Stimulated activated CD8-positive, alpha-beta memory T cell treated with anti-CD3 and anti-CD28 coated beads, Interleukin-4, amount 100 ng/mL, for 24 hours (primary cell): Measurements from ENCODE around the gene BMPER.

Experiments used
- DNase-seq: peaks from one replicate; pipeline ENCODE4 v3.0.0-alpha.2; 2020; ENCODE audit warnings: low read depth

BMPER gene

DNA sequence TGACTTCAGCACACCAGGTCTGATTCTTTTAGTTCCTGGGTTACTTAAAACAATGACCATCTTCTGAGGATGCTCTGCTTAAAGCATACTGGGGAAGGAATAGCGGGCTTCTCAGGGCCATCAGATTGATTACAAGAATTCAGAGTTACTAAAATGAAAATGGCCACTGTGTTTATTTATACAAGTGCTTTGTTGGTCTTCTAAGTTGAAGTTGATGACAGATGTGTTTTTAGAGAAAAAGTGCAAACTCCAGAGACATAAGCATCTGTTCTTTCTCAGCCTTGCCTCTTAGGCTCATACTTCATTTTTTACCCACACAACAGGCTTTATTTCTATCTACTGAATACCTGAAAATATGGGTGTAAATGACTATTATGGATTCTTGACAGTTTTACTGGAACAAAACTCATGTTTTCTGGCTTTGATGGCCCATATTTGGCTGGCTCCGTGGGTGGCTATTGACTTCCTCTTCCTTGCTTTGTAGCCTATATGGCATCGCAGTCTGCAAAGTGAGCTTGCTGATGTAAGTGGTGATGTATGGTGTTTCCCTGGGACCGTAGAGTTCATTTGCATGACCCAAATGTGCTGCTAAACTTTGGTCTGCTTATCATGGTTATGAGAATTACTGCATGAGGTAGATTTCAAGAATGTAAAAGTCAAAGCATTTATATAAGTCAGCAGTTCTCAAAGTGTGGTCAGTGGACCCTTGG is 121.3 kb downstream of the BMPER start:
- no peak for DNase-seq

DNA sequence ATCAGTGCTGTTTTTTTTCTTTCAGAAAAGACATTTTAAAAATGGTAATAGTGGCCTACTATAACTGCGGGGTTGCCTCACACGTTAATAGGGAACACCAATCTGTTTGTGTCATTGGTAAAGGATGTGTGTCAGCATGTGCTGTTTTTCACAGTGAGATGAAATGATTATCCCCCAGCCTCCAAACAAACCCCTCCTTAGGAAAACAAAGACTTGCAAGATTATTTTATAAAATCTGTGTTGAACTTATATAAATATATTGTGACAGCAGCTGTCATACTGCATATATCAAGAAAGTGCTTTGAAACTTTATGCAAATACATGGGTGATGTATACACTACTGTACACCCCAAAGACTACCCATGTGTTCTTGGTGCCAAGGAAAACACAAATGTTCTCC is 125.8 kb downstream of the BMPER start:
- no peak for DNase-seq

DNA sequence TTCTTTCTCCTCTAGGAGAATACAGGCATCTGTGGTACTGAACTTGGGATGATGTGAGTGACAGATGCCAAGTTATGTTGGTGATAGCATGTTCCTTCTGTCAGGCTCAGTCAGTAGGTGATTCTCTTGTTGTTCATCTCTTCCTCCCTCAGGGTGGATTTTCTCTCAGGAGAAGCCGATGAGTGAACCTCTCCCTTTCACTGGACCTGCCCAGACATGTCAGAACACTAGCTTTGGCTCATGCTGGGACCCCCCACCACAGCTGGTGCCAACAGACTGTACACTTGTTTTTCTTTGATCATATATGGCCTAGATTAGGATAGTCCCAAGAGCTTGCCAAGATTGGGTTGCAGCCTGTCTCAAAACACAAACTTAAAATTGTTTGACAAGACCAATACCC is 129.4 kb downstream of the BMPER start:
- no peak for DNase-seq

DNA sequence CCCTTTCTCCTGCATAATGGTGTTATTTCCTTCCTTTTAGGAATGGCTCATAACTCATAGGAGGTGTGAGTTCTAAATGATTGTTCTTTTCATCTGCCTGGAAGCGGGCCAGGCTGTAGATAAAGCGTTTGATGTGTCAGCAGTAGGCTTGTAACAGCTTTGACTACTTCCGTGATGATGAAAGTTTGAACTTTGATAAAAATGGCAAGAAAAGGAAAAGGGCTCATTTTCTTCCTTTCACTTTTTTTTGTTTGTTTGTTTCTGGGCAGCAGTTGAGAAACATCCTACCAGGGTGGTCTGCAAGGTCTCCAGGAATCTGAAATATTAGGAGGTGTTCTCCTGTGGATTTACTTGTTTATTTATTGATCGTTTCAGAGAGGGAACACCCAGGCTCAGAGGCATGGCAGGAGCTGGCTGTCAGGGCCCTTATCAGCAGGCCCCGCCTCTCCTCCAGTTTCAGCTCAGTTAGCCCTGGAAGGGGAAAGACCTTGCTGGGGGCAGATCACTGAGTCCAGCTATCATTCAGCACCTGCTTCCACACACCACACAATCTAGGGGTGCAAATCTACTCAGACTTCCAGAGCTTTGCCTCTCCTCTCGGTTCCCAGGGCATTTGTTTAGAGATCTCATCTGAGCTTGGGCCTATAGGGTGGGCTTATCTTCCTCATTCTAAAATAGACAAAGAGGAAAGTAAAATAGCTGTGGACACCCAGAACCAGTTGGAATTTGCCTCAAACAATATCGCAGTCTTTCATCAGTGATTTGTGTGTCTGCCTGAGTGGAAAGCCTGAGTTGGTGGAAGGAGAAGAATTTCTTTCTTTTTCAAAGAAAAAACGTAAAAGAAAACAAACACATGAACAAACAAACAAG is 130.9 kb downstream of the BMPER start:
- DNase-seq = no peak

DNA sequence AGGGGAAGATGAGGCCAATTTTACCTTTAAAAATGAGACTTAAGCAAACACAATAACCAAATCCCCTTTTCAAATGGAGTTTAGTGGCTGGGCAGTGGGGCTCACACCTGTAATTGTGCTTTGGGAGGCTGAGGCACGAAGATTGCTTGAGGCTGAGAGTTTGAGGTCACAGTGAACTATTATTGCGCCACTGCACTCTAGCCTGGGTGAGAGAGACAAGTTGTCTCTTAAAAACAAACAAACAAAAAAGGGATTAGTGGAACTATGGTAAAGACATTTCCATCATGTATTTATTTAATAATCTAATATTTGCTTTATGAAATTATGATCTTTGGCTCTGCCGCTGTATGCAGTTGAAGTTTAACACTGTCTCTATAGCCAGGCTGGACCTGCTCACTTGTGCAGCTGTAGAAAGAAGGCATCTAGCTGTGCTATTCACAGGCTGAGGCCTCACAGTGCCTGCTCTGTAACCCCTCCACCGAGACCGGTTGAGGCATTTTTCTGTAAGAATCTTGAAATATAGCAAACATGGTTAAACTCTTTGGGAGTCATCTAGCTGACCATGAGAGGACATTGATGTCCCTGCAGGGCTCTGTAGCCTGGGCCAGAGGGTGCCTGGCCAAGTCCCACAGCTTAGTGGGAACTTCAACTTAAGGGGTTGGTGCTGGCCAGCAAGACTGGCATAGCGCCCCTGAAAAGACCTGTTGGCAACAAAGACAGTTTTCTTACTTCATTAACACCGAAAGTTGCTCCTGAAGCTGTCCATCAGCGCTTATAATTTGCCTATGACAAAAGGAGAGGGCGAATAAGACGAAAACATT is 131.8 kb downstream of the BMPER start:
- no peak for DNase-seq

DNA sequence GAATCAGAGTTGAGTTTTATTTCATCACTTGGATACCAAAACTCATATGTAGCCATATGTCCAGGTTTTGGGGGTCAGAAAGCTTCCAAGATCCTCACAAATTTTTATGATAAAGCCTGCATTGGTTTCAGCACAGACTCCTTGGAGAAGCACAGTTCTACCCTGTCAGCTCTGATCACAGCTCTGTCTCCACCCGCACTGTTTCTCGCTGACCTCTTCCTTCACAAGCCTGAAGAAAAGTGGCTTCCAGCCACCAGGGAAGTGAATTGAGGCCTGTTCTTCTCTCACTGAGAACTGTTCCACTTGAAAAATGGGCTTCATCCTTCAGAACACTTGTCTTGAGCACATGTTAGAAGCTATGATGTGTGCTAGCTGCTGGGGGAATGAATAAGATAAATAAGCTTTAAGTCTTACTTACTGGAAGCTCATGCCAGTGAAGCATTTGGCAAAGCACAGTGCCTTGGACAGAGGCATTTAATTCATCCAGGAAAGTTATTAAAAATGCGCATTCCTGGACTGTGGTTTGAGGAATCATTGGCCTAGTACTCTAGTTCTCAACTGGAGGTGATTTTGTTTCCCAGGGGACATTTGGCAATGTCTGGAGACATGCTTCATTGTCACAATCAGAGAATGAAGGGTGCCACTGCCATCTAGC is 133.6 kb downstream of the BMPER start:
- no peak for DNase-seq

DNA sequence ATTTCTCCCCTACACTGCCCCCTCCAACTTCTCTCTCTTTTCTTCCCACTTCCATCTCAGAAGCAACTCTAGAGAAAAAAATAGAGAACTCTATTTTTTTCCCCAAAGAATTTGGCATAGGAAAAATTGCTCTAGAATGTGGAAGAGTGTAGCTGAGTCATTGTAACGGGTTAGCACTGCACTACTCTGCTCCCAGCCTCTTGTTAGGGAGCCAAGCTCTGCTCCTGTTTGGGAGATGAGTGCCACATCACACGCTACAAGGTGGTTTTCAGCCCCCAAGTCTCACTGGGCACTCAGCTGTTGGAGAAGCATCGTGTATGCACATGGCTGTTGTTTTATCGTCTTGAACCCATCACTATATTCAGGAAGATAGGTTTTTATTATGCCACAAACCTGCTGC is 136.4 kb downstream of the BMPER start:
- DNase-seq = no peak

DNA sequence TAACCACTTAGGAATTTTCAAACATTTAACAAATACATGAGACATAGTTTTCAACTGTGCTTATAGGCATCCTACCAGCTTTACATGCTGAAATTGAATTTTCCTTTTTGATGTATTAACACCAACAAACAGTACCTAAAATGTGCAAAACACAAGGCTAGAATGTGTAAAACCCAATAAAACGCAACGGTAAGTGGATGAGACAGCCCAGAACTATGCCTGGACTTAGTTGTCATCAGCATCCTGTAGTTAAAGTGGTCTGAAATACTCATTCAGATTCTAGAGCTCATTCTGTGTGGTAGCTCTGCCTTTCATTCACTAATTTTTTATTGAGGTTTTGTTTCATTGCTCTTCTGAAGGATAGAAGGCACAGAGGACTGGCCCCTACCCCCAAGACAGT is 137.1 kb downstream of the BMPER start:
- DNase-seq = no peak

DNA sequence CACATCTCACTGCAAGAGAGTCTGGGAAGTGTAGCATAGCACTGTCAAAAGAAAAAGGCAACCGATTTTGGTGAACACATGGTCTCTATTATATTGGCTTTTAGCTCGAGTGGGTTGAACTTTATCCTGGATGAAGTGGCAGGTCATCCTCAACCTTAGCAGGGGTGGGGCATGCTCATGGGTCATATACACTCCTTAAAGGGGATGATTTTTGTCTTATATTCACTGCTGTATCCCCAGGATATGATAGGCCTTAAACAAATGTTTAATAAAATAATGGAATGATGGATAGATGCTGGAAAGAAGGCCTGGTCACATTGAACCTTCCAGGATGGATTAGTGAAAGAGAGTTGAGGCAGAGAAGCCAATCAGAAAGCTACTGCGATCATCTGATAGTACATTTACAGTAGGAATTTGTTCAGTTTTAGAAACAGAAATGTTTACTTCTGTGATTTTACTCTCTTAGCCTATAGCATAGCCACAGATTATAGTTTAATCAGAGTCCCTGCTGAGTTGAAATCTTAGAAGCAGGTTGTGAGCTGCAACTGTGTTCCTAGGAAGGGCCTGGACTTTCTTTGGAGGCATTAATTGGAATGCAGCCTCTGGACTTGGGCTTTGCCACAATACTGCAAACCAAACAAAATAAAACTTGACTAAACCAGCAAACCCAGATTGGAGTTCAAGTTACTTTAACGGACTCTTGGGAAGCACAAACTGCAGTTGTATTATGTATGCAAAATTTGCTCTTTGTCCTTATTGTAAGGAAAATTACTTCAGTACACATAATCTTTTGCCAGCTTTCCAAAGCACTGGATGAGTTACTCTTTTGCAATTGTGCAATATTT is 138.3 kb downstream of the BMPER start:
- DNase-seq = no peak

DNA sequence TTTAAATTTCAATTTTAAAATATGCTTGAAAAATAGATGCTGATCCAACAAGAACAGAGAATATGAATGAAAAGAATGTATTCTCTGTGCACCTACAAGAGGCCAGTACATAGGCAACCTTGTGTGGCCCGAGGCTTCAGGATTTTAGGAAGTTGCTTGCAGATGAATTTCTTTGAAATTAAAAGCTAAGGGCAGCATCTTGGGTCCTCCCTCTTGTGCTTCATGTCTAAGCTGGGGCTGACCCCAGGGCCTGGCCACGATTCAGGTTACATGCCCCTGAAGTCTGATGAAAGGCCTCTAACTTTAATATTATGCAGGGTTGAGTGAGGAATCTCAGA is 138.9 kb downstream of the BMPER start:
- DNase-seq = no peak

DNA sequence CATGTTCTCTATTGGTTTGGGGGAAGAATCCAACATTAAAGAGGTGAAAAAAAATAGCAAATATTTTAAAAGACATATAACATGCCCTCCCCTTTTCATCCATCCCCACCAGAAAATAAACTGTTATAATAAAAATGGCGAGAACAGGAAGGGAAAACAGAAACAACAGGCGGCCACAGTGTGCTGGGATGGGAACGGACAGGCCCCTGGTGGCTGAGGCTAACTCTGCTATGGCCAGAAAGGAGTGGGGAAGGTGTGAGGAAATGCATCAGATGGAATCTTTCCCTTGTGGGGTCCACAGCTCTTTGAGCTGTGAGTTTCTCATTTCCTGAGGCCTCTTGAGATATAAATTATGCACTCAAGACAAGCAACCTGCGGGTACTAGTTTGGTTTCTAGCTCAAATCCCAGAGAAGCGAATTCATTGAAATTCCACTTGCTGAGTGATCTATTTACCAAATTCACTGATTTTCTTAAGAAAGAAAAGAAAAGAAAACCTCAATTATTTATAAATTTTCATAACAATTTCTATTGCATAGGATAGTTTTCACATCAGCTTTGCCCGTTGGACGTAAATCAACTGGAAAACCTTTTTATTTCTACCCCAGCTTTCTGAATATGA is 139.5 kb downstream of the BMPER start:
- no peak for DNase-seq

DNA sequence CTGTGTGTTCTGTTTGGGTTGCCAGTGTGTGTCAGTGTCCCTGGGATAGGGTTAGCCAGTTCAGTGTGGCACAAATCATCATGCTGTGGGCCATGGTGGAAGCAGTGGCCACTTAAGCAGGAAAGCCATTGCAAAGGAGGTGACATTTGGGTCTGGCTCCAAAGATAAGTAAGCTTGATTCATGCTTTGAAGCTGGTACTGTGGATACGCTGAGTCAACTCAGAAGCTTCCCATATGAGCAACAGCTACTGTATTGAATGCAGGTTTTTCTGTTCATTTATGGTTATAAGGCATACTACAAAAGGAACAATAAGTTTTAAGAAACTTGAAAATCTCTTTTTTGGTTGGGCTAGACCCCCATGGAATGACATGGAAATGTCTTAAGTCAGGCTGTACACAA is 143.1 kb downstream of the BMPER start:
- no peak for DNase-seq

DNA sequence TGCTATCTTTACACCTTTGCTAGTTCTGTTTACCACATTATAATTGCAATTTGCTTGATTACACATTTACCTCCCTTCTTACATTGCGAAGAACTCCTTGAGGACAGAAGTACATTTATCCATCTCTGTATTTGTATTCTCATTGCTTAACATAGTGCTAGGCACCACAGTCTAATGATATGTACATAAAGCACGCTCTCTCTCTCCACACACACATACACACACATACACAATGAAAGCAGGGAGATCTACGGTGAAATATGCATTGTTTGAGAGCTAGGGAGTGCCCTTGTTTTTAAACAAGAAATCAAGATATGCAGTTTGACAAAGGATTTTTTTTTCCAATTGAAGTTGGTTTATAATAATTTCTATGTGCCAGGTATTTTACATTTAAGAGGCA is 148.7 kb downstream of the BMPER start:
- DNase-seq = no peak

DNA sequence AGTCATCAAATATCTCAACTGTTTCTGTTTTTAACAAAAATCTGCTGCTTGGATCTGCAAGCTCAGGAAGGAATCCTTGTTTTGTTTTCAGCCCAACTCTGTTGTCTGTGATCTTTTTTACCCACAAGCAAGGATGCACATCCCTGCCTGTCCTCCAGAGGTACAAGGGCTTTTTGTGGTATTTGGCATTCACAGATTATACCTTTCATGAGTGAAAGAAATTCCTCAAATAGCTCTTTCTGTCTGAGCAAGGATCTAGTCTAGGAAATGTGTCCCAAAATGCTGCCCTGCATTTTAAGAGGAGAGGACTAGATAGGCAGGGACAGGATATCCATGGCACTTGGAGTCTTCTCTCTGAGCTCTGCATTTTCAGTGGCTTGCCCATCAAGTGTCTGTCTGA is 151.8 kb downstream of the BMPER start:
- no peak for DNase-seq

DNA sequence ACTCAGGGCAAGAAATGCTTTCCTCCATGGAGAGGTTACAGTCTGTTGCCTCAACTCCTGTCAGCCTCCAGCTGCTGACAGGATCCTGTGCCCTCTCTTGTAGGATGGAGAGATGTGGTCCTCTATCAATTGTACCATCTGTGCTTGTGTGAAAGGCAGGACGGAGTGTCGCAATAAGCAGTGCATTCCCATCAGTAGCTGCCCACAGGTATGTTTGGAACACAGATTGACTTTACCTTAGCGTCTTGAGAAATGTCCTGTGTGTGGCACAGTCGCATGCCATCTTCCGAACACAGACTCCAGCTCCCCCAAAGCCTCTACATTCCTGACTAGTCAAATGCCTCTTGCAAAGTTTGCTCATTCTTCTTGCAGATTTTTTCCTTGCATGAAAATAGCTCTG is 152.6 kb downstream of the BMPER start:
- no peak for DNase-seq

DNA sequence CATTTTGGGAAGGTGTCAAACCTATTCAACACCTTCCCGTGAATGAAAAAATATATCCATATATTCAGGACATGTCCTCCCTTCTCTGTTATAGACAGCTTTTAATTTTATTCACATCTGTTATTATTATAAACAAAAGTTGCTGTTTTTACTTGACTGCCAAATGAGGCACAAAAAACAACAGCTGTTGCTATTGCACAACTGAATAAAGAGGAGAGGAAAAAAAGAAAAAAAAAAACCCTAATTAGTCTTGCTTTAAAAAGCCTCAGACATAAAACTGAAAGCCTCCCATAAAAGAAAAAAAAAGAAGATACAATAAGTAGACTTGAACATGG is 153.4 kb downstream of the BMPER start:
- DNase-seq = no peak

DNA sequence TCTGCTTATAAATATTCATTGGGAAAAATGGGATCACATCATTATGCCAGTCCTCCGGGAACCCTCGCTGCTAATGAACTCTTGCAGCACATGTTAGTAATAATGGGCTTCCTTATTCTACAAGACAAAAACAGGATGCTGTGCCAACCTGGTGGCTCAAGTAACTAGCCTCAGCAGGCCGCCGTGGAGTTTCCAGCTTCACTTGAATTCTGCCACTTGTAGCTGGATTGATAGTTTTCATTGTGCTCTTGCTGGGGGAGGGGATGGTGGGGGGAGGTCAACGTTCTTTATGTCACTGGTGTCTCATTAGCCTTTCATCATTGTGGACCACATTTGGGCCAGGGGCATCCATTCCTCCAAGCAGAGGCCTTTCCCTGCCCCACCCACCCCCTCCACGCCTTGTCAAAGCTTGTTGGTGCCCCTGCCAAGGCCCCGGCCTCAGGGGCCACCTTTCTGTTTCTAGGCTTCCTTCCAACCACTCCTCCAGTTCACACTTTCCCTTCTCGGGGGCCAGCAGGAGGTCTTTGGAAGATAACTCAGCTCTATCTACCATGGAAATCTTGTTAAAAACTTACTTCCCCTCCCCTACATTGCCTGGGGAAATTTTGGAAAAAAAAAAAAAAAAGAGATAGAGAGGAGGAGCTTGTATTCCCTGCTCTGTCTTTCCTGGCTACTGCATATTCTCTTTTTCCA is 153.9 kb downstream of the BMPER start:
- no peak for DNase-seq

DNA sequence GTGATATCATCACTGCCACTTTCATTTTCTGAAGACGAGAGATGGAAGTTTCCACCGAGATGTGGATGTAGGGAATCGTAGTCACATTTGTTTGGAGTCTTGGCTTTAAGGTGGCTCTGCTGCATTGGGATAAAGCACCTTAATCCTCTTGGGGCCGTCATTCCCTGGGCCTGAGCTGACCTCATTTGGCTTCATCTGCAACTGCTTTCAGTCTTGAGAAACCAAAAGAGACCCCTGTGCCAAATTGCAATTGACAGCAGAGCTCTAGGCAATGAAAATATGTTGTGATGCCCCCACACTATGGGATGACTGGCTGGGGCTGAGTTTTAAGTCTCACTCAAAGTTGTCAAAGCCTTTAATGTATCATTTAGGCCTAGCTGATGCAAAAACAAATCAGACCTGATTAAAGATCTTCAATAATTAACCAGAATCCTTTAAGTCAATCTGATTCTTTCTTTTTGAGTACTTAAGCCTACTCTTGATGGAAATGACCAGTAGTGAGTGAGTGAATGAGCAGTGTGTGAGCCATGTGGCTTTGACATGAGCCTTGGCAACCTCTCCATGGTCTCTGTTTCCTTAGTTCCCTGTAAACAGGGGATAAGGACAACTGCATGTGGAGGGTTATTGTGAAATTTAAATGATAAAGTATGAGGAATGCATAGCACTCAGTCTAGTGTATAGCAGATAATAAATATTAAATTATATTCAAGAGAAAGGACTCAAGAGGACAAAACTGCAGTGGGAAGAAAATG is 155.0 kb downstream of the BMPER start:
- no peak for DNase-seq

DNA sequence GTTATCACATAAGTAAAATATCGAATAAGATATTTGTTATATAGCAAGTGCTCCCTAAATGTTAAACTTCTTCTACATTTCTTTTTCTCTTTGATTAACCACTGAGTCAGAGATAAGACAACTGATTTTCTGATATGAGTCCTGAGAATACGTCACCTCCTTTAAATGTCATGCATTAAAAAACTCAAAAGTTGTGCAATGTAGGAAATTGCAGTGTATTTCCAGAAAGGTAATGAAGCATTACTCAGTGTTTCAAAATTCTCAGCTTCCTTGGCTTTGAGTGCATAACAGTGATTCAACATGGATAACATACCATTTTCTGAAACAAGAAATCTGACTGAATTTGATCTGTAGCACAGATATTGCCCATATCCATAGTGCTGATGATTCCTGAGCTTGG is 155.8 kb downstream of the BMPER start:
- no peak for DNase-seq

DNA sequence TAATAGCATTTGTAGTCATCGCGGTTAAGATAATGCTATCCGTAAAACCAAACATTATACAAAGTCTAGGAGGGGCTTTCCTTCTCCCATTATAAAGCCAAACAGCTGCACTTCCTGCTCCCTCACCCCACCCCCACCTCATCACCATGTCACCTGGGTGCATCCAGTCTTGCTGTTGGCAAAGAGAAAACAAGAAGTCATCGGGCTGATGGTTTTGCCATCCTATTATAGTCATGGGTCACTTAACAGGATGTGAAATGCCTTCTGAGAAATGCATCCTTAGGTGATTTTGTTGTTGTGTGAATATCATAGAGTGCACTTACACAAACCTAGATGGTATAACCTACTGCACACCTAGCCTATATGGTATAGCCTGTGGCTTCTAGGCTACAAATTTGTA is 157.0 kb downstream of the BMPER start:
- no peak for DNase-seq
